Measurements from ENCODE around the gene ROBO2. TPM values are rescaled to one million over a fixed set of nuclear protein-coding genes. Genes with fewer than 3 reads are reported as not detected.

ROBO2 gene
- total RNA-seq, 1 experiment from 2014 or later: not detected

DNA sequence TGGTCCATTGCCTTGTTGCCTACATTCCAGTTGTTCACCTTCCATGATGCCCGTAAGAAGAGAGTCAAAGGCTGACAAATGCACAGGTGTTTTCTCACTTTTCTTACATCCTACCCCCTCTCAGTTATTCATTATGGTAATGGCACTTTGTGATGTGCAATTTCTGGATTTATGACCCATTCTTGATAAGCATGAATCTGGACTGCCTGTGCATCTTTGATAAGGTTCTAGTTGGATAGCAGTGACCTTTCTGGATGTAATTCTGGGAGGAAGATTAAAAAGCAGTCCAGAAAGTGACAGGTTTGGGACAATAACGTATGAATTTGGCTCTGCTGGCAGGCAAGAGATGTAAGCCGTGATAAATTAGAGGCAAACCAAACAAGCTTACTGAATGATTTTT is 101.5 kb downstream of the ROBO2 start:
- no TSS peak for BruUV-seq (replicated peaks)
- intact Hi-C loops (cut with micrococcal nuclease): no loop called here
- no peak for ATAC-seq
- Histone ChIP-seq H3K79me2 (ENCODE audit: insufficient read depth, low read length) (no peaks in the 10 kb centered on the region), H3K27me3 (ENCODE audit: insufficient read depth, low read length) (no peaks in the 10 kb centered on the region), H3K27ac (ENCODE audit: low read depth, low read length) (no peak overlapping the region), H3K4me3 (replicated peaks in 1 of 2; ENCODE audit: low read depth in 1 of 2, low read length in 2 of 2) (no peak overlapping the region), H4K20me1 (ENCODE audit: insufficient read depth) (no peaks in the 10 kb centered on the region), H3K9me2 (ENCODE audit: insufficient read depth) (no peaks in the 10 kb centered on the region), H3K9ac (ENCODE audit: low read length) (no peak overlapping the region), H3K4me1 (ENCODE audit: control insufficient read depth in 1 of 2, insufficient read depth in 2 of 2, low read length in 2 of 2) (no peaks in the 10 kb centered on the region), H3K36me3 (ENCODE audit: control insufficient read depth in 1 of 2, insufficient read depth in 2 of 2, low read length in 2 of 2) (no peaks in the 10 kb centered on the region), H3K9me3 (ENCODE audit: control insufficient read depth in 1 of 2, insufficient read depth in 1 of 2, low read depth in 1 of 2, low read length in 2 of 2) (peaks cover 8 to 24% of the 10 kb centered on the region in 2 experiments; a peak in 2 of 4 replicates), H3K4me2 (ENCODE audit: low read length) (no peak overlapping the region), H2AFZ (ENCODE audit: low read depth, low read length, poor library complexity, severe bottlenecking) (no peak overlapping the region)
- no peak for DNase-seq (ENCODE audit: low read depth, low spot score)
- CTCF ChIA-PET: no interaction called here
- RAD21 ChIA-PET (ENCODE audit: low non-redundant PET in 1 of 2, low total read pairs in 2 of 2, uncharacterized antibody in 2 of 2, unreplicated experiment in 2 of 2): no interaction called here
- TF ChIP-seq EGR1 (IDR thresholded peaks at IDR 0.05; ENCODE audit: low read depth) (no peak), ZNF274 (IDR thresholded peaks at IDR 0.05; ENCODE audit: low read depth, low read length) (no peak), CEBPB (IDR thresholded peaks at IDR 0.05; ENCODE audit: low read depth) (no peak), TCF7L2 (IDR thresholded peaks at IDR 0.05; ENCODE audit: borderline replicate concordance, extremely low read depth, insufficient read depth, insufficient read length) (no peak)
- POLR2A ChIA-PET: no interaction called here

DNA sequence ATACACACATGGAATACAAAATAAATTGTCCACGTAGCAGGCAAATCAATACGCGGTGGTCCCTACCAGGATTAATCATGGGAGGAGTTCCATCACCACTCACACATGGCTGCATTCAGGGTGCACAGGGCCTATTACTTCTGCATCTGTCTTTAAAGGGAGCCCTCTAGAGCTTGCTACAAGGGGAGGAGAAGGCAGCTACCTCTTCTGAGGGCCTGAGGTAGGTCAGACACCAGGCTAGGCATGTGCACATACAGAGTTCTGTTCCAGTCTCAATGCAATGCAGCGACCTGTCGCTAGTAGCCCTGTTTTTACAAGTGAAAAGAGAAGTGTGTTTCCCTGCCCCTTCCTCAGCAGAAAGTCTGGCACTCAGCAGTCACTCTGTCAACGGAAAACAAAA is 102.7 kb downstream of the ROBO2 start:
- H3K27me3 ChIP-seq (ENCODE audit: insufficient read depth, low read length): no peaks in the 10 kb centered on the region
- no TSS peak for BruUV-seq (replicated peaks)
- H3K9ac ChIP-seq (ENCODE audit: low read length): no peak overlapping the region
- no peak overlapping the region for H2AFZ ChIP-seq (ENCODE audit: low read depth, low read length, poor library complexity, severe bottlenecking)
- H3K36me3 ChIP-seq (ENCODE audit: control insufficient read depth in 1 of 2, insufficient read depth in 2 of 2, low read length in 2 of 2): no peaks in the 10 kb centered on the region
- ATAC-seq (no peak), DNase-seq (ENCODE audit: low read depth, low spot score) (no peak)
- no peak overlapping the region for H3K27ac ChIP-seq (ENCODE audit: low read depth, low read length)
- intact Hi-C loops (cut with micrococcal nuclease): no loop called here
- H3K9me3 ChIP-seq (ENCODE audit: control insufficient read depth in 1 of 2, insufficient read depth in 1 of 2, low read depth in 1 of 2, low read length in 2 of 2): peaks cover 8 to 24% of the 10 kb centered on the region in 2 experiments; a peak in 2 of 4 replicates
- POLR2A ChIA-PET: no interaction called here
- H3K4me2 ChIP-seq (ENCODE audit: low read length): no peak overlapping the region
- no peak overlapping the region for H3K4me3 ChIP-seq (replicated peaks in 1 of 2; ENCODE audit: low read depth in 1 of 2, low read length in 2 of 2)
- CTCF ChIA-PET: no interaction called here
- H3K4me1 ChIP-seq (ENCODE audit: control insufficient read depth in 1 of 2, insufficient read depth in 2 of 2, low read length in 2 of 2): no peaks in the 10 kb centered on the region
- RAD21 ChIA-PET (ENCODE audit: low non-redundant PET in 1 of 2, low total read pairs in 2 of 2, uncharacterized antibody in 2 of 2, unreplicated experiment in 2 of 2): no interaction called here
- H3K79me2 ChIP-seq (ENCODE audit: insufficient read depth, low read length): no peaks in the 10 kb centered on the region
- no peaks in the 10 kb centered on the region for H3K9me2 ChIP-seq (ENCODE audit: insufficient read depth)
- no peaks in the 10 kb centered on the region for H4K20me1 ChIP-seq (ENCODE audit: insufficient read depth)
- TF ChIP-seq, protein P1, sequence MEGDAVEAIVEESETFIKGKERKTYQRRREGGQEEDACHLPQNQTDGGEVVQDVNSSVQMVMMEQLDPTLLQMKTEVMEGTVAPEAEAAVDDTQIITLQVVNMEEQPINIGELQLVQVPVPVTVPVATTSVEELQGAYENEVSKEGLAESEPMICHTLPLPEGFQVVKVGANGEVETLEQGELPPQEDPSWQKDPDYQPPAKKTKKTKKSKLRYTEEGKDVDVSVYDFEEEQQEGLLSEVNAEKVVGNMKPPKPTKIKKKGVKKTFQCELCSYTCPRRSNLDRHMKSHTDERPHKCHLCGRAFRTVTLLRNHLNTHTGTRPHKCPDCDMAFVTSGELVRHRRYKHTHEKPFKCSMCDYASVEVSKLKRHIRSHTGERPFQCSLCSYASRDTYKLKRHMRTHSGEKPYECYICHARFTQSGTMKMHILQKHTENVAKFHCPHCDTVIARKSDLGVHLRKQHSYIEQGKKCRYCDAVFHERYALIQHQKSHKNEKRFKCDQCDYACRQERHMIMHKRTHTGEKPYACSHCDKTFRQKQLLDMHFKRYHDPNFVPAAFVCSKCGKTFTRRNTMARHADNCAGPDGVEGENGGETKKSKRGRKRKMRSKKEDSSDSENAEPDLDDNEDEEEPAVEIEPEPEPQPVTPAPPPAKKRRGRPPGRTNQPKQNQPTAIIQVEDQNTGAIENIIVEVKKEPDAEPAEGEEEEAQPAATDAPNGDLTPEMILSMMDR (IDR thresholded peaks at IDR 0.05 in 2 of 3, conservative IDR thresholded peaks at IDR 0.05 in 1 of 3; ENCODE audit: borderline replicate concordance in 1 of 3, insufficient read depth in 1 of 3, low read depth in 2 of 3, low read length in 2 of 3): no peak
- TF ChIP-seq FOSL1 (IDR thresholded peaks at IDR 0.05; ENCODE audit: low read depth) (no peak), SRF (IDR thresholded peaks at IDR 0.05; ENCODE audit: low read depth) (no peak), POLR2A (IDR thresholded peaks at IDR 0.05; ENCODE audit: borderline replicate concordance, extremely low read depth, insufficient read depth, insufficient read length) (no peak), SIN3A (IDR thresholded peaks at IDR 0.05; ENCODE audit: low read depth) (no peak), CBX3 (IDR thresholded peaks at IDR 0.05; ENCODE audit: low read depth) (no peak), ZNF274 (IDR thresholded peaks at IDR 0.05; ENCODE audit: low read depth, low read length) (no peak), ELF1 (IDR thresholded peaks at IDR 0.05; ENCODE audit: borderline replicate concordance, low read depth) (no peak), EGR1 (IDR thresholded peaks at IDR 0.05; ENCODE audit: low read depth) (no peak)
- TF ChIP-seq, protein P2, sequence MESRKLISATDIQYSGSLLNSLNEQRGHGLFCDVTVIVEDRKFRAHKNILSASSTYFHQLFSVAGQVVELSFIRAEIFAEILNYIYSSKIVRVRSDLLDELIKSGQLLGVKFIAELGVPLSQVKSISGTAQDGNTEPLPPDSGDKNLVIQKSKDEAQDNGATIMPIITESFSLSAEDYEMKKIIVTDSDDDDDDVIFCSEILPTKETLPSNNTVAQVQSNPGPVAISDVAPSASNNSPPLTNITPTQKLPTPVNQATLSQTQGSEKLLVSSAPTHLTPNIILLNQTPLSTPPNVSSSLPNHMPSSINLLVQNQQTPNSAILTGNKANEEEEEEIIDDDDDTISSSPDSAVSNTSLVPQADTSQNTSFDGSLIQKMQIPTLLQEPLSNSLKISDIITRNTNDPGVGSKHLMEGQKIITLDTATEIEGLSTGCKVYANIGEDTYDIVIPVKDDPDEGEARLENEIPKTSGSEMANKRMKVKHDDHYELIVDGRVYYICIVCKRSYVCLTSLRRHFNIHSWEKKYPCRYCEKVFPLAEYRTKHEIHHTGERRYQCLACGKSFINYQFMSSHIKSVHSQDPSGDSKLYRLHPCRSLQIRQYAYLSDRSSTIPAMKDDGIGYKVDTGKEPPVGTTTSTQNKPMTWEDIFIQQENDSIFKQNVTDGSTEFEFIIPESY (IDR thresholded peaks at IDR 0.05; ENCODE audit: extremely low read depth, insufficient replicate concordance, low read length): no peak
- TF ChIP-seq, protein P3, sequence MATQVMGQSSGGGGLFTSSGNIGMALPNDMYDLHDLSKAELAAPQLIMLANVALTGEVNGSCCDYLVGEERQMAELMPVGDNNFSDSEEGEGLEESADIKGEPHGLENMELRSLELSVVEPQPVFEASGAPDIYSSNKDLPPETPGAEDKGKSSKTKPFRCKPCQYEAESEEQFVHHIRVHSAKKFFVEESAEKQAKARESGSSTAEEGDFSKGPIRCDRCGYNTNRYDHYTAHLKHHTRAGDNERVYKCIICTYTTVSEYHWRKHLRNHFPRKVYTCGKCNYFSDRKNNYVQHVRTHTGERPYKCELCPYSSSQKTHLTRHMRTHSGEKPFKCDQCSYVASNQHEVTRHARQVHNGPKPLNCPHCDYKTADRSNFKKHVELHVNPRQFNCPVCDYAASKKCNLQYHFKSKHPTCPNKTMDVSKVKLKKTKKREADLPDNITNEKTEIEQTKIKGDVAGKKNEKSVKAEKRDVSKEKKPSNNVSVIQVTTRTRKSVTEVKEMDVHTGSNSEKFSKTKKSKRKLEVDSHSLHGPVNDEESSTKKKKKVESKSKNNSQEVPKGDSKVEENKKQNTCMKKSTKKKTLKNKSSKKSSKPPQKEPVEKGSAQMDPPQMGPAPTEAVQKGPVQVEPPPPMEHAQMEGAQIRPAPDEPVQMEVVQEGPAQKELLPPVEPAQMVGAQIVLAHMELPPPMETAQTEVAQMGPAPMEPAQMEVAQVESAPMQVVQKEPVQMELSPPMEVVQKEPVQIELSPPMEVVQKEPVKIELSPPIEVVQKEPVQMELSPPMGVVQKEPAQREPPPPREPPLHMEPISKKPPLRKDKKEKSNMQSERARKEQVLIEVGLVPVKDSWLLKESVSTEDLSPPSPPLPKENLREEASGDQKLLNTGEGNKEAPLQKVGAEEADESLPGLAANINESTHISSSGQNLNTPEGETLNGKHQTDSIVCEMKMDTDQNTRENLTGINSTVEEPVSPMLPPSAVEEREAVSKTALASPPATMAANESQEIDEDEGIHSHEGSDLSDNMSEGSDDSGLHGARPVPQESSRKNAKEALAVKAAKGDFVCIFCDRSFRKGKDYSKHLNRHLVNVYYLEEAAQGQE (IDR thresholded peaks at IDR 0.05; ENCODE audit: low read depth): no peak

Data from HCT116 (cell line).